H9 (cell line): ENCODE results near the gene FAM53B. TPM values are rescaled to one million over a fixed set of nuclear protein-coding genes. Genes with fewer than 3 reads are reported as not detected.

ENCODE experiments used
- DNase-seq: peaks from one replicate; pipeline ENCODE4 v3.0.0-alpha.2; 2017
- H2AFZ ChIP-seq: one replicate; pipeline ENCODE4 v1.6.1; 2013; ENCODE audit warnings: mild to moderate bottlenecking, low read length, control low read depth, moderate library complexity
- H2AK5ac ChIP-seq: 2 replicates; pipeline ENCODE4 v1.6.1; 2013; ENCODE audit warnings: low read length, control low read depth, mixed read lengths; ENCODE audit not compliant: insufficient read length
- H2BK120ac ChIP-seq: one replicate; pipeline ENCODE4 v1.6.1; 2013; ENCODE audit warnings: low read depth, mild to moderate bottlenecking, low read length, control low read depth, inconsistent platforms; ENCODE audit not compliant: poor library complexity, severe bottlenecking
- H2BK12ac ChIP-seq: 2 replicates; pipeline ENCODE4 v1.6.1; 2013; ENCODE audit warnings: low read length, control low read depth, mixed read lengths, low read depth; ENCODE audit not compliant: insufficient read length
- H2BK15ac ChIP-seq: 2 replicates; pipeline ENCODE4 v1.6.1; 2013; ENCODE audit warnings: low read depth, low read length, control low read depth
- H2BK20ac ChIP-seq: one replicate; pipeline ENCODE4 v1.6.1; 2013; ENCODE audit warnings: low read depth, mild to moderate bottlenecking, low read length, control low read depth, inconsistent platforms; ENCODE audit not compliant: poor library complexity, severe bottlenecking
- H2BK5ac ChIP-seq: 2 replicates; pipeline ENCODE4 v1.6.1; 2013; ENCODE audit warnings: low read length, control low read depth, mixed read lengths; ENCODE audit not compliant: insufficient read length
- H3K14ac ChIP-seq: 2 replicates; pipeline ENCODE4 v1.6.1; 2013; ENCODE audit warnings: low read length, control low read depth; ENCODE audit not compliant: insufficient read depth
- H3K18ac ChIP-seq: 2 replicates; pipeline ENCODE4 v1.6.1; 2013; ENCODE audit warnings: low read depth, mild to moderate bottlenecking, mixed read lengths, low read length, control low read depth; ENCODE audit not compliant: insufficient read length
- H3K23ac ChIP-seq: 2 replicates; pipeline ENCODE4 v1.6.1; 2013; ENCODE audit warnings: low read length, control low read depth, mixed read lengths, low read depth; ENCODE audit not compliant: insufficient read length
- H3K23me2 ChIP-seq: 2 replicates; pipeline ENCODE4 v1.6.1; 2013; ENCODE audit warnings: low read depth, mild to moderate bottlenecking, mixed read lengths, low read length, control low read depth; ENCODE audit not compliant: insufficient read length, poor library complexity, severe bottlenecking
- H3K27ac ChIP-seq: 2 replicates; pipeline ENCODE4 v1.5.1; 2013; ENCODE audit warnings: low read length, control low read depth, mixed read lengths, low read depth; ENCODE audit not compliant: insufficient read length
- H3K27me3 ChIP-seq: 2 replicates; pipeline ENCODE4 v1.6.1; 2013; ENCODE audit warnings: low read length, control low read depth, inconsistent platforms; ENCODE audit not compliant: insufficient read depth
- H3K4ac ChIP-seq: 2 replicates; pipeline ENCODE4 v1.6.1; 2013; ENCODE audit warnings: low read depth, mild to moderate bottlenecking, control low read depth, inconsistent platforms, low read length, moderate library complexity
- H3K4me1 ChIP-seq: 2 replicates; pipeline ENCODE4 v1.6.1; 2013; ENCODE audit warnings: low read length, control low read depth, inconsistent platforms; ENCODE audit not compliant: insufficient read depth
- H3K4me2 ChIP-seq: 2 replicates; pipeline ENCODE4 v1.6.1; 2013; ENCODE audit warnings: low read length, control low read depth, mixed read lengths; ENCODE audit not compliant: insufficient read length, insufficient read depth
- H3K56ac ChIP-seq: 2 replicates; pipeline ENCODE4 v1.6.1; 2013; ENCODE audit warnings: low read depth, mild to moderate bottlenecking, mixed read lengths, low read length, control low read depth; ENCODE audit not compliant: insufficient read length
- H3K79me1 ChIP-seq: 2 replicates; pipeline ENCODE4 v1.6.1; 2013; ENCODE audit warnings: low read depth, mild to moderate bottlenecking, moderate library complexity, low read length, control low read depth, inconsistent platforms; ENCODE audit not compliant: insufficient read depth, poor library complexity, severe bottlenecking
- H3K79me2 ChIP-seq: 2 replicates; pipeline ENCODE4 v1.6.1; 2013; ENCODE audit warnings: low read length, control low read depth, inconsistent platforms; ENCODE audit not compliant: insufficient read depth
- H3K9ac ChIP-seq: 2 replicates; pipeline ENCODE4 v1.6.1; 2013; ENCODE audit warnings: low read length, control low read depth, mixed read lengths; ENCODE audit not compliant: insufficient read length; ENCODE audit errors: extremely low read depth
- H3K9me3 ChIP-seq: one replicate; pipeline ENCODE4 v1.6.1; 2013; ENCODE audit warnings: low read depth, low read length, inconsistent platforms; ENCODE audit not compliant: control insufficient read depth
- H3T11ph ChIP-seq: one replicate; pipeline ENCODE4 v1.6.1; 2013; ENCODE audit warnings: mild to moderate bottlenecking, low read length, control low read depth, inconsistent platforms
- H4K20me1 ChIP-seq: one replicate; pipeline ENCODE4 v1.6.1; 2013; ENCODE audit not compliant: control insufficient read depth, insufficient read length, insufficient read depth
- H4K5ac ChIP-seq: 2 replicates; pipeline ENCODE4 v1.6.1; 2013; ENCODE audit warnings: low read depth, mild to moderate bottlenecking, mixed read lengths, low read length, control low read depth; ENCODE audit not compliant: insufficient read length
- H4K8ac ChIP-seq: replicated peaks from 2 replicates; pipeline ENCODE4 v1.6.1; 2013; ENCODE audit warnings: low read length, control low read depth, mixed read lengths, low read depth; ENCODE audit not compliant: insufficient read length
- H4K91ac ChIP-seq: 2 replicates; pipeline ENCODE4 v1.6.1; 2013; ENCODE audit warnings: low read depth, mild to moderate bottlenecking, moderate library complexity, mixed read lengths, low read length, control low read depth; ENCODE audit not compliant: insufficient read length
- H3K27ac Mint-ChIP-seq, 3 experiments: 2 replicates in 2 of 3; 3 replicates in 1 of 3; pipeline ENCODE4 v1.8.0; 2020 to 2021; ENCODE audit warnings: mixed read lengths in 3 of 3, mild to moderate bottlenecking in 1 of 3, moderate library complexity in 1 of 3
- H3K27me3 Mint-ChIP-seq: 2 replicates; pipeline ENCODE4 v1.8.0; 2021; ENCODE audit warnings: low read depth, mild to moderate bottlenecking, moderate library complexity, mixed read lengths
- H3K36me3 Mint-ChIP-seq, 3 experiments: 2 replicates in 2 of 3; 3 replicates in 1 of 3; pipeline ENCODE4 v1.8.0; 2020 to 2021; ENCODE audit warnings: low read depth in 3 of 3, mixed read lengths in 3 of 3; ENCODE audit not compliant: insufficient read depth in 1 of 3
- H3K4me1 Mint-ChIP-seq, 2 experiments: 2 replicates each; pipeline ENCODE4 v1.8.0; 2020; ENCODE audit warnings: mixed read lengths in 2 of 2
- H3K4me3 Mint-ChIP-seq, 2 experiments: 2 replicates in 1 of 2; 3 replicates in 1 of 2; pipeline ENCODE4 v1.8.0; 2020 to 2021; ENCODE audit warnings: mild to moderate bottlenecking in 2 of 2, mixed read lengths in 2 of 2, moderate library complexity in 1 of 2
- H3K9me3 Mint-ChIP-seq, 2 experiments: 2 replicates in 1 of 2; 3 replicates in 1 of 2; pipeline ENCODE4 v1.8.0; 2020; ENCODE audit warnings: mild to moderate bottlenecking in 2 of 2, mixed read lengths in 2 of 2, moderate library complexity in 1 of 2
- CTCF ChIP-seq: fragments of 200-600 bp; sonication (generic); conservative IDR thresholded peaks from 3 replicates; pipeline ENCODE4 v1.8.0; 2021; ENCODE audit warnings: antibody characterized with exemption, mild to moderate bottlenecking
- WGBS: extraction: QIAGEN DNeasy Blood & Tissue Kit; methylation state at CpG from one replicate; pipeline ENCODE4 v1.1.7; 2013; ENCODE audit warnings: missing lambda C conversion rate, low lambda C conversion rate, mixed read lengths; ENCODE audit not compliant: insufficient read length; ENCODE audit errors: extremely low coverage; 5-methylcytosine and 5-hydroxymethylcytosine counted together
- total RNA-seq: library from RNA; stranded (reverse); gene quantifications from 2 replicates; pipeline ENCODE4 v1.2.1, GENCODE V29; 2021

The FAM53B gene
- total RNA-seq, 1 experiment from 2014 or later, result 11.5 TPM

GRCh38 chr10:124709861-124710260 lies 34.3 kb downstream of the FAM53B start:
- Histone ChIP-seq H4K8ac (no peak overlapping the region), H3K4me1 (peaks cover 8% of the 10 kb centered on the region; the same call in 1 of the 2 replicates), H3K9me3 (no peaks in the 10 kb centered on the region), H3K23ac (no peak overlapping the region), H4K20me1 (no peaks in the 10 kb centered on the region), H3K14ac (no peak overlapping the region; the same call in 1 of the 2 replicates), H3K4me2 (no peak overlapping the region), H3K4ac (no peak overlapping the region), H2BK5ac (no peak overlapping the region), H2AK5ac (no peak overlapping the region), H3K56ac (no peak overlapping the region), H3K18ac (no peak overlapping the region), H4K91ac (no peak overlapping the region), H3K9ac (no peak overlapping the region), H3K23me2 (no peaks in the 10 kb centered on the region), H2BK20ac (no peak overlapping the region), H2BK120ac (no peak overlapping the region), H3K79me1 (peaks cover 5% of the 10 kb centered on the region), H4K5ac (no peak overlapping the region), H2BK12ac (no peak overlapping the region), H2BK15ac (no peak overlapping the region), H3K79me2 (no peaks in the 10 kb centered on the region), H3K27ac (no peak overlapping the region), H3T11ph (no peak overlapping the region), H2AFZ (no peak overlapping the region), H3K27me3 (no peaks in the 10 kb centered on the region)
- DNase-seq, result no peak
- H3K9me3 Mint-ChIP-seq, result no peaks in the 10 kb centered on the region
- WGBS, result no CpG with 5 or more reads among the region's 10 CpGs
- no peak overlapping the region for H3K27ac Mint-ChIP-seq
- peaks cover 30 to 34% of the 10 kb centered on the region in 2 experiments for H3K4me1 Mint-ChIP-seq
- H3K27me3 Mint-ChIP-seq, result no peaks in the 10 kb centered on the region
- peaks cover 6 to 9% (median 8%) of the 10 kb centered on the region in 3 experiments; a peak in 5 of 7 replicates for H3K36me3 Mint-ChIP-seq
- TF ChIP-seq CTCF, result no peak
- no peak overlapping the region for H3K4me3 Mint-ChIP-seq
